NCI-H2107 (cell line): ENCODE results near the gene PSME4.

ENCODE experiments used
- DNase-seq: peaks from one replicate; lab custom pipeline; 2025; lab: John Stamatoyannopoulos, UW

The PSME4 gene, protein sequence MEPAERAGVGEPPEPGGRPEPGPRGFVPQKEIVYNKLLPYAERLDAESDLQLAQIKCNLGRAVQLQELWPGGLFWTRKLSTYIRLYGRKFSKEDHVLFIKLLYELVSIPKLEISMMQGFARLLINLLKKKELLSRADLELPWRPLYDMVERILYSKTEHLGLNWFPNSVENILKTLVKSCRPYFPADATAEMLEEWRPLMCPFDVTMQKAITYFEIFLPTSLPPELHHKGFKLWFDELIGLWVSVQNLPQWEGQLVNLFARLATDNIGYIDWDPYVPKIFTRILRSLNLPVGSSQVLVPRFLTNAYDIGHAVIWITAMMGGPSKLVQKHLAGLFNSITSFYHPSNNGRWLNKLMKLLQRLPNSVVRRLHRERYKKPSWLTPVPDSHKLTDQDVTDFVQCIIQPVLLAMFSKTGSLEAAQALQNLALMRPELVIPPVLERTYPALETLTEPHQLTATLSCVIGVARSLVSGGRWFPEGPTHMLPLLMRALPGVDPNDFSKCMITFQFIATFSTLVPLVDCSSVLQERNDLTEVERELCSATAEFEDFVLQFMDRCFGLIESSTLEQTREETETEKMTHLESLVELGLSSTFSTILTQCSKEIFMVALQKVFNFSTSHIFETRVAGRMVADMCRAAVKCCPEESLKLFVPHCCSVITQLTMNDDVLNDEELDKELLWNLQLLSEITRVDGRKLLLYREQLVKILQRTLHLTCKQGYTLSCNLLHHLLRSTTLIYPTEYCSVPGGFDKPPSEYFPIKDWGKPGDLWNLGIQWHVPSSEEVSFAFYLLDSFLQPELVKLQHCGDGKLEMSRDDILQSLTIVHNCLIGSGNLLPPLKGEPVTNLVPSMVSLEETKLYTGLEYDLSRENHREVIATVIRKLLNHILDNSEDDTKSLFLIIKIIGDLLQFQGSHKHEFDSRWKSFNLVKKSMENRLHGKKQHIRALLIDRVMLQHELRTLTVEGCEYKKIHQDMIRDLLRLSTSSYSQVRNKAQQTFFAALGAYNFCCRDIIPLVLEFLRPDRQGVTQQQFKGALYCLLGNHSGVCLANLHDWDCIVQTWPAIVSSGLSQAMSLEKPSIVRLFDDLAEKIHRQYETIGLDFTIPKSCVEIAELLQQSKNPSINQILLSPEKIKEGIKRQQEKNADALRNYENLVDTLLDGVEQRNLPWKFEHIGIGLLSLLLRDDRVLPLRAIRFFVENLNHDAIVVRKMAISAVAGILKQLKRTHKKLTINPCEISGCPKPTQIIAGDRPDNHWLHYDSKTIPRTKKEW (N-terminal part only)

DNA sequence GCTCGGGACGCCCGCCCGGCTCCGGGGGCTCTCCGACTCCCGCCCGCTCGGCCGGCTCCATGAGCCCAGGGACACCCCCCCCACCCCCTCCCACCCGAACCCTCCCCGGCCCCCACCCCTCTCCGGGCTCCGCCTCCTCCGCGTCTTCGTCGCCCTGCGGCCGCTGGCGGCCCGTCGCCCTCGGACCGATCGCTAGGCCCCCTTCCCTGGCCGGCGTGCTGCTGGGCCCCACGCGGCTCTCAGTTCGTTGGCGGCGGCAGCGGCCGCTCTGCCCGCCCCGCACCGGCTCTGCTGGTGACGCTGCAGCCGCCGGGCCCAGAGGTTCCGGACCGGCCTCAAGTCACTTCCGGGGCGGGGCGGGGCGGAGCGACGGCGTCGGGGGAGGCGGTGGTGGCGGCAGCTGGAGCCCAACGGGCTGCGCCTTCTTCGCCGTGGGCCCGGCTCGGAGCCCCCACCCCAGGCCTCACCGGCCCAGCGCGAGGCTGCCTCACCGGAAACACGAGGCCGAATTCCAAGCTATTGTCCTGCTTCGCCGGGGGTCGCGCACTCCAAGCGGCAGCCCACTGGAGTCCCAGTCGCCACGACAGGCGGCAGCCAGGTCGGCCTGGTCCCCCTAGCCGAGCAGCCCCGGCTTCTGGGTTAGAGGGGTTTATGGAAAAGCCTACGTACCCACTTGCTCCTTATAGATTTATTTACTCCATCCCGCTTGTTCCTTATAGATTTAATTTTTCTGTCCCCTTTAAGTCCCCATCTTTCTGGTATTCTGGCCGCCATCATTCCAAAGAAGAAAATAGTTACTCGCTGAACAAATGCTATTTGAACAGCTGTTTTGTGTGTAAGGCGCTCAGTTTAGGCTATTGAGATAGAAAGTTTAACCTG, at the start of gene PSME4:
PSME4 (minus strand) TSS at position 270 of the 879 bp plus-strand sequence; CDS start at position 61, 209 bp downstream.
- peak; percentile 71 for DNase-seq

DNA sequence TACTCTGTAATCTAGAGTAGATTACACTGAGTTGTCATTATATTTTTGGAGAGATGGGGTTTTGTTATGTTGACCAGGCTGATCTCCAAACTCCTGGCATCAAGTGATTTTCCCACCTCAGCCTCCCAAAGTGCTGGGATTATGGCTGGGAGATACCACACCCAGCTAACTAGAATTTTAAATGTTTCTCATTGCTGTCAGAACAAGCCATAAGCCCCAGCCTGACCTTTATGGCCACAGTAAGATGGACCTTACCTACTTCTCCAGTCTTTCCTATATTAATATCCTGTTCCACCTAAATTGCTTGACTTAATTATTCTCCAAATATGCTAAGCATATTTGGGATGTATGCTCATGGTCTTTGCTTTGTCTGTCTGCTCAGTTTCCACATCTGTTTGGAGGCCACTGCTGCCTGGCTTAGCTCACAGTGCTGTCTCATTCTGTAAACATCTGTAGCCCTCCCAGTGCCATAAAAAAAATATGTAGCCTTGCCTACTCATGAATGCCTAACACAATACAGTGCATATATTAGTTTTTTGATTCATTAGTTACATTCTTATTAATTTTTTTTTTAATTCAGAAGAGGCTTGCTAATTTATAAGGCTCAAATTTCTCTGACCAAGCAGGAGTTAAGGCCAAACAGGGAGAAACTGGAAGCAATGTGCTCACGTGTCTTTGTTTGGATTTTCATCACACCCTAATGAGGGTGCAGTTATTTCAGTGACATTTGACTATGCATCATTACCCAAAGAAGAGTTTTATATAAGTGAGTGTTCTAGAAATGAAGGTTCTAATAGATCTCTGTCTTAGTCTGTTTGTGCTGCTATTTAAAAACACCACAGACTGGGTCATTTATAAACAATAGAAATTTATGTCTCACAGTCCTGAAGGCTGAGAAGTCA, 45.3 kb upstream of the PSME4 start:
- no peak for DNase-seq

DNA sequence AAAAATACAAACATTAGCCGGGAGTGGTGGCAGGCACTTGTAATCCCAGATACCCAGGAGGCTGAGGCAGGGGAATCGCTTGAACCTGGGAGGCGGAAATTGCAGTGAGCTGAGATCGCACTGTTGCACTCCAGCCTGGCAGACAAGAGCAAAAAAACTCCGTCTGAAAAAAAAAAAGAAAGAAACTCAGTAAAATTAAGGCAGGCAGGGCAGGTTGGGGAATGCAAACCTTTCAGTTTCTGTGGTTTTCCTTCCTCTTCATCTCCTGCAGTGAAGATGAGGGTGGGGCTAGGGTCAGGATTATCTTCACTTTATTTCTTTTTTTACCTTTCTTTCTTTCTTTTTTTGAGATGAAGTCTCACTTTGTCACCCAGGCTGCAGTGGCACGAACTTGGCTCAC, 43.2 kb upstream of the PSME4 start:
- DNase-seq, result no peak

DNA sequence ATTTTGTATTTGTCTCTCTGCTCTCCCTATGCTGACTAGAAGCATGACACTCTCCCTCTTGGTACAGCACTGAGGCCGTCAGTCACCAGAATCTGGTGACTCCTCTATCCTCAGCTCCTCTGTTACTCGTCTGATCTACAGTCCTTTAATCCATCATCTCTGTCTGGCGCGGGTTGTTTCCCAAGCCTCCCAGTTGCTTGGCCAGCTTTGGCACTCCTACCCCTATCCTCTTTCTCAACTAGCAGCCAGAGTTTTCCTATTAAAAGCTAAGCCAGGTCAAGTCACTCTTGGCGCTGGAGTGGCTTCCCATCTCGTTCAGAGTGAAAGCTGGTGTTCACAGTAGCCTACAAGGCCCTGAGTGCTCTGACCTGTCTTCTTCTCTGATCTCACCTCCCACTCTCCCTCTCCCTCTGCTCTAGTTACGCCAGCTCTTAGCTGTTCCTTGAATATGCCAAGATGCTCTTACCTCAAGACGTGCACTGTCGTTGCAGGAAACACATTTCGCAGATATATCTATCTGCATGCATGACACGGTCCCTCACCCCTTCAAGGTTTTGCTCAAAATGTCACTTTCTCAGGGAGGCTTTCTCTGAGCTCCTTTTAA, 41.8 kb upstream of the PSME4 start:
- DNase-seq, result no peak

DNA sequence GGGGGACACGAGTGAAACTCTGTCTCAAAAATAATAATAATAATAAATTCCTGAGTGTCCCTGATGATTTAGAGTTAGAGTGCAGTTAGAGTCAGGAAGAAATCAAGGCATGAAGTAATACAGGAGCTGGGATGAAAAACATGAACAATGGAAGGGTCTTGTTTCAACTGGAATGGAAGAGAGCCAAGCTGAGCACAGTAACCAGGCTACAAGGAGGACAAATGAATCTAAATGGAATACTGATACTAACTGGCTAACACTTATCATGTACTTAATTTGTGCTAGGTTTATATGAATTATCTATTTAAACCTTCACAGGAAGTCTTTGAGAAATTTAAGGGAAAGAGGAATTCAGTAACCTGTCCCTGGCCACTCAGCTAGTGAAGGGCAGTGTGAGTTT, 38.8 kb upstream of the PSME4 start:
- no peak for DNase-seq

DNA sequence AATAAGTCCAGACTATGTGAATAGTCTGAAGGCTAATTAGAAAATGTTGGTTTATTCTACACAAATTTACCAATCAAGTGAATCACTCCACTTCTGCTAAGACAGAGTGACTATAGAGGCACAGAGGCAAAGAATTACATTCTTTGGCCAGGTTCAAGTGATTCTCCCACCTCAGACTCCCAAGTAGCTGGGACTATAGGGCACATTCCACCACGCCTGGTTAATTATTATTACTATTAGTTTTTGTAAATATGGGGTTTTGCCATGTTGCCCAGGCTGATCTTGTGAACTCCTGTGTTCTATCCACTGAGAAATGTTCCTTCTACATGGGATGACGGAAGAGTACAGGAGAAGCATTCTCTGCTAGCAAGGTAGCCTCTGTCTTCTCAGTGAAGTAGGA, 37.6 kb upstream of the PSME4 start:
- DNase-seq, result no peak

DNA sequence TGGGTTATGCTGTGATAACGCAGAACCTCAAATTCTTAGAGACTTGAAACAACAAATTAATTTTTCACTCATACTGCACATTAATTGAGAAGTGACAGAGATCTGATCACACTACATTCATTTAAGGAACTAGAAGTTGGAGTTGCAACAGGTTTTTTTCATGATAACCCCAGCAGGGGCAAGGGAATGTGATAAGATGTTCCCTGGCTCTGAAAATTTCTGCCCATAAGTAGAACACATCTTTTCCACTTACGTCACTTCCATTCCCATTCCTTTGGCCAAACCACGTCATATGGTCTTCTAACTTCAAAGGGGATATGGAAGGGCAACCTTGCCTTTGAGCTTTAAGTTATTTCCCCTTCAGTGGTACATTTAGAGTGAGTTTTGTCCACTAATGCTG, 29.7 kb upstream of the PSME4 start:
- no peak for DNase-seq

DNA sequence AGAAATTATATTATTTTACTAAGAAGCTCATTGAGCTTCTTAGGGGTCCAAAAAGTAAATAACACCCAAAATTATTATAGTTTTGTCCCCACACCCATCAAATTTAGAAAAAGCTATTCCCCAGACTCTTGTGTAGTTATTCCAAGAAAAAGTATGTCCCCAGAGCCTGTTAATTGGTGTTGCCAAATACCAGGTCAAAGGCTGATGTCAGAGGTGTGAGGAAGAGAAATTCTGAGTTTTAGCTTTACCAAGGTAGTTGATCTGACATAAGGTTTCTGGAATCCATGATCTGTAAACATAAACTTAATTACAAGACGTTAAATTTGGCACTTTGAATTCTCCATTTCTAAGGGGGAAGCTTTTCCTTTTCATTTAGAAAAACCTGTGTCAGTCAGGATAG, 29.3 kb upstream of the PSME4 start:
- DNase-seq, result no peak

DNA sequence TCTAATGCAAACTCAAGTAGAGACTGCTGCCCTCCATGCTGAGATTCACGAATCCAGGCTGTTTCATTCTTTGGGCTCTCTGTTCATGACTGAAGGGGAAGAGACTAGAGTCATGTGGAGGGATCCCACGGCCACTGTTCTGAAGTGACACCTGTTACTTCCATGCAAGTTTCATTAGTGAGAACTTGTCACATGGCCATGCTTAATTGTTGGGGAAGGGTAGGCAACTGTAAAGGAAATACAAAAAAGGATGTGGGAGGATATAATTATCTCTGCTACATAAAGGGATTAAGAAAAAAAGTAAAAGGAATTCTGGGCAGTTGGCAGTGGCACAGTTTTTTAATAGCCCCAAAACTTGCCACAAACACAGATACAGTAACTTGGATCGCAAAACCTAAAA, 28.0 kb upstream of the PSME4 start:
- DNase-seq, result no peak

DNA sequence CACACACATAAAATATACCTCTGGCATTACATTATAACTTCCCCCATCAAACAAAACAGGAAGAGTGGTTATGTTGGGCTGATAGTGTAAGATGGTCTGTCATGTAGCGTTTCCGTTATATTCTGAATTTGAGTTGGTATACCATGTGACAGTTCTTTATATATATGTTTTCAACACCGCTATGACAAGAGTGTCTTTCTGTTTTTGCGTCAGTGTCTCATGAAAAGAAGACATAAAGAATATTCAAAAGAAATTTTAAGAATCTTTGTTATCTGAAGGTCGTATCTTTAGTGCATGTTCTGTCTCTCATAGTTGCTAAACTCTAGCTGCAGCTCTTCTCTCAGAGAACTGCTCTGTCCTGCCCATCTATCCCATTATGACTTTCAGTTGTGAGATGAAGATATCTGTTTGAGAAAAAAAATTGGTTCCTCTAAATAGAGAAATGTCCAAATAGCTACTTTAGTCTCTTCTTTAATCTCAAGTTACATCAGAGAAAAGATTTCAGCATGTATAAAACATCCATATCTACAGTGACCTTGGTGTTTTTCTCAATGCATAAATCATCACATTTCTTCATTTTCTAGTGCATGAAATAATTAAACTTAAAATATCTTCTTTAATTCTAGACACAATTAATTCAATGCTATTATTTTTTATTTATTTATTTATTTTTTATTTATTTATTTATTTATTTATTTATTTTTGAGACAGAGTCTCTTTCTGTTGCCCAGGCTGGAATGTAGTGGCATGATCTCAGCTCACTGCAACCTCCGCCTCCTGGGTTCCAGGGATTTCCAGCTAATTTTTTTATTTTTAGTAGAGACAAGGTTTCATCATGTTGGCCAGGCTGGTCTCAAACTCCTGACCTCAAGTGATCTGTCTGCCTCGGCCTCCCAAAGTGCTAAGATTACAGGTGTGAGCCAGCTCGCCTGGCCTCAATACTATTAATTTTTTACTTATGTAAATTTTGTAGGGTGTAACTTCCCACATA, 24.3 kb upstream of the PSME4 start:
- no peak for DNase-seq

DNA sequence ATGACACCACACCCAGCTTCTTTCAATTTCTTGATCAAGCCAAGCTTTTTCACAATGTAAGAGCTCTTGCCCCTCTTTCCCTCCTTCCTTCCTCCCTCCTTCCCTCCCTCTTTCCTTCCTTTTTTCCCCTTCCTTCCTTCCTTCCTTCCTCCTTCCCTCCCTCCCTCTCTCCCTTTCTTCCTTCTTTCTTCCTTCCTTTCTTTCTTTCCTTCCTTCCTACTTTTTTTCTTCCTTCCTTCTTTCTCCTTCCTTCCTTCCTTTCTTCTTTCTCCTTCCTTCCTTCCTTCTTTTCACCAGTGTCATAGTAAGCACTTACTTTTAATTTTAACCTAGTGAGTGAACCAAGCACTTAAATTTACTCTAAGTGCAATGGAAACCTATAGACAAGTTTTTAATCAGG, 21.2 kb upstream of the PSME4 start:
- DNase-seq, result no peak

DNA sequence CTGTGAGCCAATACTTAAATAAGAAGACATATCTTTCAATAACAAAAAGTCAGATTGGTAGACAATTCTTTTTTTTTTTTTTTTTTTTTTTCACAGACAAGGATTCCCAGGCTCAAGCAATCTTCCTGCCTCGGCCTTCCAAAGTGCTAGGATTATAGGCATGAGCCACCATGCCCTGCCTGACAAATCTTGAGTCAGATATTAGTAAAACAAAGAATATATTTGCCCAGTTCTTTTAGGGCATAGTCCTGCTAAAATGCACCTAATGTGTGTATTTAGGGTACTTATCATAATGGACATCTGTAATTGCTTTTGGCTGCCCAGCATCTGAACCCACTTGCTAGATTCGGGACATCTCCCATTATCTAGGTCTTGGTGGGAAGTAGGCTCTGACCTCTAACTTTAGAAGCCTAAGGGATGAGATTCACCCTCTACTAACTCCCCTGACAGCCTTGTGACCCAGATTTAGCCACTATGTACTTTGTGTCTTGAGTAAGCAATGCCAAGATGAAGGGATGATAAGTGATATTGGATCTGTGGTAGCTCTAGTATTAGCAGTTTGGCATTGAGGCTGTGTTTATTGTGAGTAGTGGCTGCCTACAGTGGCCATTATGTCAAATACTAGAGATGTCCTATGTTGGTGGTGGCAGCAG, 18.5 kb upstream of the PSME4 start:
- DNase-seq, result no peak

DNA sequence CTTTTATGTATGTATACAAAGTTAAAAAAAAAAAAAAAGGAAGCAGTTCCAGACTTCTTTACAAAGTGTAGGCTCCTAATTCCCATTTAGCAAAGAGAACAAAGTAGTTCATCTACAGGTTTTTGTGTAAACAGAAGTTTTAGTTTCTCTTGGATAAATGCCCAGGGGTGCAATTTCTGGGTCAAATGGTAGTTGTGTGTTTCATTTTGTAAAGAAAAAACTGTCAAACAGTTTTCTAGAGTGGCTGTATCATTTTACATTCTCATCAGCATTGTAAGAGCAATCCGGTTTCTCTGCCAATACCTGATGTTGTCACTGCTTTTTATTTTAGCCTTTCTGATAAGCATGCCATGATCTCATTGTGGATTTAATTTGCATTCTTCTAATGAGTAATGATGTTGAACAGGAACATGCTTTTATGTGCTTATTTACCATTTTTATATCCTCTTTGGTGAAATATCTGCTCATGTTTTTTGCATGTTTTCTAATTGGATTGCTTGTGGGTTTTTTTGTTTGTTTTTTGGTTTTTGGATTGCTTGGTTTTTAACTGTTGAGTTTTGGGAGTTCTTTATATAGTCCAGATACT, 16.6 kb upstream of the PSME4 start:
- peak; percentile 80 for DNase-seq

DNA sequence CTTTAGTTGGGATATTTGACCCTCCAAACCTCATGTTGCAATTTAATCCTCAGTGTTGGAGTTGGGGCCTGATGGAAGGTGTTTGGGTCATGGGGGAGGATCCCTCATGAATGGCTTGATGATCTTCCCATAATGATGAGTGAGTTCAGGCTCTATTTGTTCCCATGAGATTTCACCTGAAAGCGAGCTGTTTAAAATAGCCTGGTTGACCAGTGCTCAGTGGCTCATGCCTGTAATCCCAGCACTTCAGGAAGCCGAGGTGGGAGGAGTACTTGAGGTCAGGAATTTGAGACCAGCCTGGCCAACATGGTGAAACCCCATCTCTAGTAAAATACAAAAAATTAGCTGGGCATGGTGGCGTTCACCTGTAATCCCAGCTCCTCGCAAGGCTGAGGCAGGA, 14.9 kb upstream of the PSME4 start:
- DNase-seq, result no peak

DNA sequence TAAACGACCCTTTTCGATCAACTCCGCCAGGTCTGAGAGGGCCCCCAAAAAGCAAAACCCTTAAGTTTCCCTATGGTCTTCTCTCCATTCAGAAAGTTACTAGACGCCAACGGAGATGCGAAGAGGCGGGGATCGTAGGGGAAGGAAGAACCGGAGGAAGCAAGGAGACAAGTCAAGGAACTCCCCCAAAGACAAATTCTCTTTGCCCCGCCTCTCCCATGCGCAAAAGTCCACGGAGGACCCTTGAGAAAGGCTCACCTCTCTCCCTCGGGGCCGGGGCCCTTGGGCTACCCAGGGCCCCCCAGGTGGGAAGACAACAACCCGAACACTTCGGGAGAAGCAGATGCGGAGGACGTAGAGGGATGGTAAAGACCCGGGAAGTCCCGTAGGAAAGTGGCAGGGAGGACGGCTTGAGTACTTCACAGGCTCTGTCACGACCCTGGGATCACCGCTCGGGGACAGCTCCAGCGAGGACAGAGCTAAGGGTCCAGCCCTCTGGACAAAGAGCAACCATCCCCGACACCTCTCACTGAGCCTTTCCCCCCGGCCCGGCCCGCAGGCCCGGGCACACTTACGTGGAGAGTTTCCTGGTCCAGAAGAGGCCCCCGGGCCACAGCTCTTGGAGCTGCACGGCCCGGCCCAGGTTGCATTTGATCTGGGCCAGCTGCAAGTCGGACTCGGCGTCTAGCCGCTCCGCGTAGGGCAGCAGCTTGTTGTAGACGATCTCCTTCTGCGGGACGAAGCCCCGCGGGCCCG, 647 bp downstream of the PSME4 start:
- DNase-seq, result no peak

DNA sequence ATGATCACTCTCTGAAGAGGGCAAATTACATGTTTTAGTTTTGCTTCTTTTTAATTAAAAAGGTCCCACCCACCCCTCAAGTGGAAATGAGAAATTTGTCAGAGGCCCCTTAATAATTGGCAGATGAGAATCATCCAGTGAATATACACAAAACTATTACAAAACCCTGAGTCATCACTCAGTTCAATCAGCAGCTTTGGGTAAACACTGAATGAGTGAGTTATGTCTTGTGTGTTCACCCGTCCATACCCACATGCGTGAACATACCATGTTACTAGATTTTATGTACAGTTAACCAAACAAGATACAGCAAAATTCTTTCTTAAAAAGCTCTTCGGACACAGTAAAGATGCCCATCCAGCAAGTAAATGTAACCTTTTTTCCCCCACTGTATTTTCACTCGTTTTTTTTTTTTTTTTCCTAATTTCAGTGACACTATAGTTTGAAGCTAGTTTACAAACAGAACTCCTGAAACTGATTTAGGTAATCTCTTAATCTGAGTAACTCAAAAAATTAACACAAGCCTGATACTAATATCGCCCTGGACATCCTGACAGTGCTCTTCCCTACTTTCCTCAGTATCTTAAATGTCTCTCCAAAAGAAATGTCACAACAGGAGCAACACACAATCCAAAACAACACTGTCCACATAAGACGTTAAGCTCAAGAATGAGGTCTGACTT, 1.4 kb downstream of the PSME4 start:
- DNase-seq, result no peak
